Aorta (tissue), 5 donors: ENCODE results near the gene EOLA1. TPM values are rescaled to one million over a fixed set of nuclear protein-coding genes. Genes with fewer than 3 reads are reported as not detected.
A peak's percentile ranks its signal among the peaks of the same experiment; 100 is the strongest.
"Not testable (repeated sequence)": the region's sequence is repeated elsewhere in the genome, so short reads cannot be mapped to it uniquely, and the experiment has no call there.

Experiments
- ATAC-seq: fragments of 200-7000 bp; cut with Tn5 transposase; one replicate; pipeline ENCODE4 v1.9.1; 2022; ENCODE audit warnings: moderate library complexity; ENCODE audit not compliant: low FRiP score
- DNase-seq, 2 donors: peaks; one replicate each; pipeline ENCODE4 v3.0.0-alpha.2; 2020
- H3K27ac ChIP-seq, 2 donors: one replicate each; pipeline ENCODE4 v1.5.1; 2013; ENCODE audit warnings: low read length in 2 of 2, mild to moderate bottlenecking in 2 of 2, moderate library complexity in 2 of 2, control low read depth in 1 of 2, inconsistent platforms in 1 of 2, low read depth in 1 of 2
- H3K27me3 ChIP-seq, 2 donors: one replicate each; pipeline ENCODE4 v1.6.1; 2013; ENCODE audit warnings: control low read depth in 1 of 2, low read length in 1 of 2, mild to moderate bottlenecking in 1 of 2, moderate library complexity in 1 of 2; ENCODE audit not compliant: insufficient read depth in 2 of 2, control insufficient read depth in 1 of 2
- H3K36me3 ChIP-seq, 2 donors: one replicate each; pipeline ENCODE4 v1.6.1; 2013; ENCODE audit warnings: control low read depth in 1 of 2, low read length in 1 of 2, mild to moderate bottlenecking in 1 of 2; ENCODE audit not compliant: insufficient read depth in 2 of 2, control insufficient read depth in 1 of 2
- H3K4me1 ChIP-seq, 2 donors: one replicate each; pipeline ENCODE4 v1.6.1; 2013; ENCODE audit warnings: low read length in 2 of 2, control low read depth in 1 of 2, mild to moderate bottlenecking in 1 of 2, moderate library complexity in 1 of 2; ENCODE audit not compliant: insufficient read depth in 2 of 2, control insufficient read depth in 1 of 2
- H3K4me3 ChIP-seq, 2 donors: one replicate each; pipeline ENCODE4 v1.5.1; 2013; ENCODE audit warnings: low read length in 2 of 2, control low read depth in 1 of 2, mild to moderate bottlenecking in 1 of 2
- H3K9me3 ChIP-seq: one replicate; pipeline ENCODE4 v1.6.1; 2013; ENCODE audit warnings: mild to moderate bottlenecking, low read length; ENCODE audit not compliant: control insufficient read depth
- WGBS, 2 donors: extraction: QIAGEN DNeasy Blood & Tissue Kit; methylation state at CpG; one replicate each; pipeline ENCODE4 v1.1.7; 2013; 5-methylcytosine and 5-hydroxymethylcytosine counted together
- intact Hi-C, 2 donors: fragments of 100-400 bp; cut with DNase I; formaldehyde crosslinking; loops; one replicate each; pipeline versions ENCODE4 v1.14.2 to v1.15.0; 2022
- polyA plus RNA-seq, 2 donors: library from polyadenylated mRNA; stranded (reverse); fragments of 200-250 nt; gene quantifications; one replicate each; pipeline ENCODE4 v1.2.3, GENCODE V29; 2013
- total RNA-seq, 2 donors: library from RNA; stranded (reverse); fragmentation: NEBNext Ultra II Directional; extraction: Animal tissue kit (Norgen Biotek cat#: 25700); gene quantifications; one replicate each; pipeline ENCODE4 v1.2.1, GENCODE V29; 2021
- donor health status: healthy with polysubstance abuse.
- donor health status: Bipolar disorder and iron deficiency.
- donor health status: DM: no; HTN: no; CAD: no.
- donor health status: DM: no; HTN: no; CAD: no.
- donor health status: DM: yes; HTN: yes; CAD: no.

The EOLA1 gene
- total and polyA plus RNA-seq, 4 donors, result 16.4 to 25.1 (median 19.8) TPM

GRCh38 chrX:149563359-149563758 is 22.5 kb downstream of the EOLA1 start:
- Histone ChIP-seq H3K36me3 (no peaks in the 10 kb centered on the region), H3K27me3 (no peaks in the 10 kb centered on the region), H3K4me3 (no peak overlapping the region), H3K27ac (no peak overlapping the region), H3K4me1 (no peaks in the 10 kb centered on the region), H3K9me3 (no peaks in the 10 kb centered on the region)
- ATAC-seq (no peak), DNase-seq (peak in 1 of 2 donors; percentile 61)
- 80 to 94% methylated on average over 4 of the region's 4 CpGs for WGBS, 2 donors
- intact Hi-C loops, result loop anchor here (10.0 kb wide), 2 partner anchors 61 to 71 kb away; partner anchors contain the start of gene TMEM185A (in 1 of the 2)

GRCh38 chrX:149567621-149568417 is 27.0 kb downstream of the EOLA1 start:
- intact Hi-C loops, result loop anchor here (10.0 kb wide), 2 partner anchors 57 to 67 kb away; partner anchors contain the start of gene TMEM185A (in 1 of the 2)
- Histone ChIP-seq H3K9me3 (no peaks in the 10 kb centered on the region), H3K27ac (peak overlapping the region in 1 of 2 donors; percentile 28), H3K27me3 (no peaks in the 10 kb centered on the region), H3K36me3 (no peaks in the 10 kb centered on the region), H3K4me1 (no peaks in the 10 kb centered on the region), H3K4me3 (no peak overlapping the region)
- 57 to 72% methylated on average over 7 of the region's 7 CpGs for WGBS, 2 donors
- ATAC-seq (no peak), DNase-seq (no peak)

- WGBS, 2 donors, result 28 to 32% methylated on average over 5 of the region's 5 CpGs
- ATAC-seq, result no peak
- Histone ChIP-seq H3K4me1 (no peaks in the 10 kb centered on the region), H3K9me3 (no peaks in the 10 kb centered on the region), H3K27me3 (no peaks in the 10 kb centered on the region), H3K36me3 (no peaks in the 10 kb centered on the region), H3K4me3 (no peak overlapping the region), H3K27ac (no peak overlapping the region)
- no peak for DNase-seq
- intact Hi-C loops, result loop anchor here (10.0 kb wide), 2 partner anchors 56 to 66 kb away; partner anchors contain the start of gene TMEM185A (in 1 of the 2)
Measured at GRCh38 chrX:149568701-149569296, 28.0 kb downstream of the EOLA1 start.

- 17 to 24% methylated on average over 2 of the region's 2 CpGs for WGBS, 2 donors
- no peak overlapping the region for H3K4me3 ChIP-seq
- no peaks in the 10 kb centered on the region for H3K9me3 ChIP-seq
- no peaks in the 10 kb centered on the region for H3K27me3 ChIP-seq
- intact Hi-C loops, result loop anchor here (10.0 kb wide), 2 partner anchors 55 to 65 kb away; partner anchors contain the start of gene TMEM185A (in 1 of the 2)
- DNase-seq (no peak), ATAC-seq (no peak)
- H3K36me3 ChIP-seq, result no peaks in the 10 kb centered on the region
- no peak overlapping the region for H3K27ac ChIP-seq
- no peaks in the 10 kb centered on the region for H3K4me1 ChIP-seq
Measured at GRCh38 chrX:149569770-149570169, 29.0 kb downstream of the EOLA1 start.

DNA sequence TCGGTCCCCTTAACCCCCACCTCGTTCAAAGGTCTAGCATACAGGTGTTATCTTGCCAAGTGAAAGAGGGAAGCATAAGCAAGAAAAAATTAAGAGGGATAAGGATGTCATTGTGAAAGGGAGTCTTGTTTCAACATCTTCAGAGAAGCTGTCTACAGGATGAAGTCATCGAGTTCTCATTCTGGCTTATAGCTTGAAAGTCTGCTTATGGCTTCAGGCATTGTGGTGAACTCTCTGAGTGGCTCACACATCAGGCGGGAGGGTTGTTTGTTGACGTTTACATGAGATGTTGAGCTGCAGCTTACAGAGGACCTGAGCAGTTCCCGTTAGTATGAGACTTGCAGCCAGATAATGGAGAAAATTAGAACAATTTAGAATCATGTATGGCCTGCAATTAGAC is 29.9 kb downstream of the EOLA1 start:
- Histone ChIP-seq H3K27me3 (no peaks in the 10 kb centered on the region), H3K4me3 (no peak overlapping the region), H3K9me3 (no peaks in the 10 kb centered on the region), H3K36me3 (no peaks in the 10 kb centered on the region), H3K27ac (no peak overlapping the region), H3K4me1 (no peaks in the 10 kb centered on the region)
- 66 to 78% methylated on average over 6 of the region's 6 CpGs for WGBS, 2 donors
- intact Hi-C loops, result no loop called here
- ATAC-seq (no peak), DNase-seq (no peak)

DNA sequence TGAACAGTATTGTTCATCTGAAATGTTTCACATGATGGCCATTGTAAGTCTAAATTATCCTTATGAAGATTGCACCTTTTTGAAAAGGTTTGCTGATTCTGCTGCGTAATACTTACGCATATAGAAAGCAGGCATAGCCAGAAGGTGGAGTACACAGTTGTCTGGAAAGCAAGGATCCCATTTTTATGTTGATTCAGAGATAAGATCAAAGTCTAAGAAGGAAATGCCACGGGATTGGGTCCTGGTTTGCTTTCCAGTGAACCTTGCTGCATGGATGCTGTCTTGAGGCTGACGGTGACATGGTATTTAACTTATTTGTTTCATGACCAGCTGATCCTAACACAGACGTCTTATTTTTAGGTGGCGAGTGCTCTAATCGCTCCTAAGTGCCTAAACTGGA is 31.0 kb downstream of the EOLA1 start:
- H3K27me3 ChIP-seq, result no peaks in the 10 kb centered on the region
- DNase-seq, result no peak
- H3K4me3 ChIP-seq, result no peak overlapping the region
- no peaks in the 10 kb centered on the region for H3K4me1 ChIP-seq
- no peaks in the 10 kb centered on the region for H3K36me3 ChIP-seq
- no peaks in the 10 kb centered on the region for H3K9me3 ChIP-seq
- no peak for ATAC-seq
- intact Hi-C loops, result no loop called here
- 66 to 91% methylated on average over 7 of the region's 7 CpGs for WGBS, 2 donors
- no peak overlapping the region for H3K27ac ChIP-seq

- Histone ChIP-seq H3K27me3 (no peaks in the 10 kb centered on the region), H3K27ac (no peak overlapping the region), H3K9me3 (no peaks in the 10 kb centered on the region), H3K4me3 (no peak overlapping the region), H3K4me1 (no peaks in the 10 kb centered on the region), H3K36me3 (no peaks in the 10 kb centered on the region)
- intact Hi-C loops, result no loop called here
- DNase-seq (no peak), ATAC-seq (no peak)
- 11 to 17% methylated on average over 1 of the region's 1 CpG for WGBS, 2 donors
Measured at GRCh38 chrX:149572743-149573142, 31.9 kb downstream of the EOLA1 start.

DNA sequence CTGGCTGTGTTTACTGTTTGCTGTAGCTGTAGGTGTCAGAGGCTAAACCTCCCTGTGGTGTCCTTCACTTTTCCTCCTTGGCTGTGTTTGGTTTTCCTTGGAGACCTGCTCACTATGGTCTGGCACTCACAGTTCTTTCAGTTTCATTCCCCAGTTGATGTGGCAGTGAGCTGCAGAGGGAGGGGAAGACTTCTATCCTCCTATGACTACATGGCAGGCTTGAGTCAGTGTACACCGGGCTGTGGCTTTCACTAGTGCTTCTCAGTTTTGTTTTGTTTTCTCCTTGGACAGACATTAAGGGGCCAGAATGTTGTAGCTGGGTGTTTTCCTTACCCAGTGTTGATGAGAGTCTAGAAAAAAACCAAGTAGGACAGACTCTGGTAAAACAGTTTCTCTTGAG is 32.6 kb downstream of the EOLA1 start:
- intact Hi-C loops, ATAC-seq: not testable (repeated sequence)

GRCh38 chrX:149585631-149586030 is 44.8 kb downstream of the EOLA1 start:
- H3K4me3 ChIP-seq, H3K36me3 ChIP-seq, H3K27ac ChIP-seq, H3K4me1 ChIP-seq, ATAC-seq, intact Hi-C loops, H3K9me3 ChIP-seq, H3K27me3 ChIP-seq, DNase-seq: not testable (repeated sequence)
- WGBS, 2 donors, result 84 to 97% methylated on average over 5 to 6 of the region's 17 CpGs

More for the DNA sequence above, 32.6 kb downstream of the EOLA1 start:
- no CpG with 5 or more reads among the region's 1 CpG for WGBS, 2 donors
- H3K9me3 ChIP-seq, H3K4me1 ChIP-seq, H3K27ac ChIP-seq, H3K36me3 ChIP-seq, H3K4me3 ChIP-seq, DNase-seq, H3K27me3 ChIP-seq: not testable (repeated sequence)
